HS-27A (cell line): ENCODE data around the gene RBFOX2.

Source experiments
- DNase-seq: peaks from one replicate; pipeline ENCODE4 v3.0.0-alpha.2; 2012; ENCODE audit warnings: low read depth, missing footprints

Gene RBFOX2

DNA sequence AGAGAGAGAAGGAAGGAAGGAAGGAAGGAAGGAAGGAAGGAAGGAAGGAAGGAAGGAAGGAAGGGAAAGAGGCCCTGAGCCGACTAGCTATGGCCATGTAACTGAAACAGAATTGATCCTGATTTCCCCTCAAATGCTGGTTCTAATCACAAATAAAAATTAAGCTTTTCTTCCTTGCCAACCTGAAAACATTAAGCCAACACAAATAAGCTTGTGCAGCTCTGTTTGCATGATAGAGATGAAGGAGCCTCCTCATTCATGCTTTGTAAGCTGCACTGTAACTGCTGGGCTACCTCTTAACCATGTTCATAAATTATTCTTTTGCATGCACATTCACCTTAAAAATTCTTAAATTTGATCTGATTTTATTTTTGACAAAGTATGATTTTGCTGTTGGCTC is 338.6 kb downstream of the RBFOX2 start:
- DNase-seq: no peak

GRCh38 chr22:35688913-35689675 is 339.5 kb downstream of the RBFOX2 start:
- DNase-seq: no peak
